ENCODE measurements around the gene CIT. TPM values are rescaled to one million over a fixed set of nuclear protein-coding genes. Genes with fewer than 3 reads are reported as not detected.

The CIT gene
- total and polyA plus RNA-seq, 2 donors (not counting 3 experiments of a cell fraction or from before 2014, with no cell fraction given) = 13.3 to 61.8 TPM

- Histone ChIP-seq H2AFZ (ENCODE audit: low read depth, low read length) (no peak overlapping the region), H3K9me3 (replicated peaks; ENCODE audit: control insufficient read depth, insufficient read depth, low read length) (no peaks in the 10 kb centered on the region), H3K36me3 (ENCODE audit: control insufficient read depth in 2 of 2, extremely low read depth in 1 of 2, insufficient read depth in 2 of 2, low read length in 2 of 2) (peaks cover 0 to 2% of the 10 kb centered on the region in 2 experiments), H3K27me3 (ENCODE audit: control insufficient read depth in 2 of 2, insufficient read depth in 2 of 2, low read length in 2 of 2) (no peaks in the 10 kb centered on the region), H3K9me1 (replicated peaks; ENCODE audit: control insufficient read depth, extremely low read depth, insufficient read depth, low read length) (no peaks in the 10 kb centered on the region), H3K79me2 (ENCODE audit: control insufficient read depth, insufficient read depth, low read length) (no peaks in the 10 kb centered on the region), H3K9ac (replicated peaks; ENCODE audit: extremely low read depth, insufficient read depth, low read length) (no peak overlapping the region), H3K4me1 (ENCODE audit: control insufficient read depth, extremely low read depth, insufficient read depth, low read length) (peaks cover 10% of the 10 kb centered on the region), H3K4me2 (ENCODE audit: insufficient read depth, low read length) (no peak overlapping the region), H3K4me3 (replicated peaks in 1 of 3; ENCODE audit: insufficient read depth in 1 of 3, low read depth in 1 of 3, low read length in 3 of 3) (no peak overlapping the region), H3K27ac (ENCODE audit: insufficient read depth, low read depth, low read length) (no peak overlapping the region), H4K20me1 (replicated peaks; ENCODE audit: control insufficient read depth, extremely low read depth, insufficient read depth, low read length) (no peaks in the 10 kb centered on the region)
- ChIA-PET POLR2A (no interaction called here), CTCF (interaction anchor here (0.6 to 2.4 kb wide), 3 partner anchors 20 to 248 kb away, joined by 3 to 10 read pairs (median 6); partner anchors contain the start of gene PRKAB1)
- no TSS peak for BruUV-seq (replicated peaks)
- intact Hi-C loops (cut with micrococcal nuclease) (no loop called here), dilution Hi-C loops (cut with MboI; ENCODE audit: extremely low pct_ligation_motif_present, low sequenced_read_pairs) (no loop called here)
- DNase-seq (ENCODE audit: low read depth, low spot score) = no peak
- FAIRE-seq = no peak
- TF ChIP-seq, protein P1, sequence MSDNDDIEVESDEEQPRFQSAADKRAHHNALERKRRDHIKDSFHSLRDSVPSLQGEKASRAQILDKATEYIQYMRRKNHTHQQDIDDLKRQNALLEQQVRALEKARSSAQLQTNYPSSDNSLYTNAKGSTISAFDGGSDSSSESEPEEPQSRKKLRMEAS (IDR thresholded peaks at IDR 0.05; ENCODE audit: insufficient read depth, insufficient read length) = no peak
These were observed 189.7 kb downstream of the CIT start for GRCh38 chr12:119687406-119687805.

- peaks cover 3% of the 10 kb centered on the region for H3K4me1 ChIP-seq (ENCODE audit: control insufficient read depth, extremely low read depth, insufficient read depth, low read length)
- H3K79me2 ChIP-seq (ENCODE audit: control insufficient read depth, insufficient read depth, low read length) = no peaks in the 10 kb centered on the region
- H3K9ac ChIP-seq (replicated peaks; ENCODE audit: extremely low read depth, insufficient read depth, low read length) = no peak overlapping the region
- ChIA-PET POLR2A (interaction anchor here (0.6 kb wide), 1 partner anchor 9 kb away, joined by 3 read pairs; no protein-coding TSS in a partner anchor), CTCF (interaction anchor here (0.9 to 2.4 kb wide), 3 partner anchors 15 to 94 kb away, joined by 3 to 10 read pairs (median 6); partner anchors contain the start of gene PRKAB1)
- no peaks in the 10 kb centered on the region for H3K27me3 ChIP-seq (ENCODE audit: control insufficient read depth in 2 of 2, insufficient read depth in 2 of 2, low read length in 2 of 2)
- H2AFZ ChIP-seq (ENCODE audit: low read depth, low read length) = no peak overlapping the region
- BruUV-seq (replicated peaks) = TSS peak; percentile 27
- intact Hi-C loops (cut with micrococcal nuclease) = no loop called here
- H4K20me1 ChIP-seq (replicated peaks; ENCODE audit: control insufficient read depth, extremely low read depth, insufficient read depth, low read length) = no peaks in the 10 kb centered on the region
- H3K9me3 ChIP-seq (replicated peaks; ENCODE audit: control insufficient read depth, insufficient read depth, low read length) = no peaks in the 10 kb centered on the region
- no peak for TF ChIP-seq POLR2A (IDR thresholded peaks at IDR 0.05; ENCODE audit: low read depth, low read length)
- TF ChIP-seq POLR2AphosphoS5 (IDR thresholded peaks at IDR 0.05; ENCODE audit: insufficient read depth, low read depth, low read length) = no peak
- no peak for TF ChIP-seq MYC (IDR thresholded peaks at IDR 0.05; ENCODE audit: low read depth, low read length)
- TF ChIP-seq, protein P1 (IDR thresholded peaks at IDR 0.05; ENCODE audit: insufficient read depth, insufficient read length) = no peak
- TF ChIP-seq, protein P2, sequence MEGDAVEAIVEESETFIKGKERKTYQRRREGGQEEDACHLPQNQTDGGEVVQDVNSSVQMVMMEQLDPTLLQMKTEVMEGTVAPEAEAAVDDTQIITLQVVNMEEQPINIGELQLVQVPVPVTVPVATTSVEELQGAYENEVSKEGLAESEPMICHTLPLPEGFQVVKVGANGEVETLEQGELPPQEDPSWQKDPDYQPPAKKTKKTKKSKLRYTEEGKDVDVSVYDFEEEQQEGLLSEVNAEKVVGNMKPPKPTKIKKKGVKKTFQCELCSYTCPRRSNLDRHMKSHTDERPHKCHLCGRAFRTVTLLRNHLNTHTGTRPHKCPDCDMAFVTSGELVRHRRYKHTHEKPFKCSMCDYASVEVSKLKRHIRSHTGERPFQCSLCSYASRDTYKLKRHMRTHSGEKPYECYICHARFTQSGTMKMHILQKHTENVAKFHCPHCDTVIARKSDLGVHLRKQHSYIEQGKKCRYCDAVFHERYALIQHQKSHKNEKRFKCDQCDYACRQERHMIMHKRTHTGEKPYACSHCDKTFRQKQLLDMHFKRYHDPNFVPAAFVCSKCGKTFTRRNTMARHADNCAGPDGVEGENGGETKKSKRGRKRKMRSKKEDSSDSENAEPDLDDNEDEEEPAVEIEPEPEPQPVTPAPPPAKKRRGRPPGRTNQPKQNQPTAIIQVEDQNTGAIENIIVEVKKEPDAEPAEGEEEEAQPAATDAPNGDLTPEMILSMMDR (IDR thresholded peaks at IDR 0.05; ENCODE audit: extremely low read depth in 1 of 2, insufficient read depth in 1 of 2, low read depth in 1 of 2, low read length in 2 of 2) = no peak
- TF ChIP-seq EZH2 (IDR thresholded peaks at IDR 0.05; ENCODE audit: borderline replicate concordance, low read depth, low read length, severe bottlenecking) = no peak
- no peak for TF ChIP-seq FOS (IDR thresholded peaks at IDR 0.05; ENCODE audit: borderline replicate concordance, insufficient read depth, low read length)
- TF ChIP-seq GATA2 (IDR thresholded peaks at IDR 0.05; ENCODE audit: insufficient read depth, insufficient read length, low read depth, low read length) = no peak
- TF ChIP-seq JUN (IDR thresholded peaks at IDR 0.05; ENCODE audit: borderline replicate concordance, insufficient read depth, insufficient read length, low read depth) = no peak
- H3K9me1 ChIP-seq (replicated peaks; ENCODE audit: control insufficient read depth, extremely low read depth, insufficient read depth, low read length) = no peaks in the 10 kb centered on the region
- peaks cover 0 to 2% of the 10 kb centered on the region in 2 experiments for H3K36me3 ChIP-seq (ENCODE audit: control insufficient read depth in 2 of 2, extremely low read depth in 1 of 2, insufficient read depth in 2 of 2, low read length in 2 of 2)
- no peak overlapping the region for H3K4me3 ChIP-seq (replicated peaks in 1 of 3; ENCODE audit: insufficient read depth in 1 of 3, low read depth in 1 of 3, low read length in 3 of 3)
- no peak for DNase-seq (ENCODE audit: low read depth, low spot score)
- no peak overlapping the region for H3K4me2 ChIP-seq (ENCODE audit: insufficient read depth, low read length)
- no peak overlapping the region for H3K27ac ChIP-seq (ENCODE audit: insufficient read depth, low read depth, low read length)
- dilution Hi-C loops (cut with MboI; ENCODE audit: extremely low pct_ligation_motif_present, low sequenced_read_pairs) = no loop called here
- no peak for FAIRE-seq
These were observed 190.3 kb downstream of the CIT start for GRCh38 chr12:119686776-119687175.
